ENCODE results near the gene RAP1GAP.

DNA sequence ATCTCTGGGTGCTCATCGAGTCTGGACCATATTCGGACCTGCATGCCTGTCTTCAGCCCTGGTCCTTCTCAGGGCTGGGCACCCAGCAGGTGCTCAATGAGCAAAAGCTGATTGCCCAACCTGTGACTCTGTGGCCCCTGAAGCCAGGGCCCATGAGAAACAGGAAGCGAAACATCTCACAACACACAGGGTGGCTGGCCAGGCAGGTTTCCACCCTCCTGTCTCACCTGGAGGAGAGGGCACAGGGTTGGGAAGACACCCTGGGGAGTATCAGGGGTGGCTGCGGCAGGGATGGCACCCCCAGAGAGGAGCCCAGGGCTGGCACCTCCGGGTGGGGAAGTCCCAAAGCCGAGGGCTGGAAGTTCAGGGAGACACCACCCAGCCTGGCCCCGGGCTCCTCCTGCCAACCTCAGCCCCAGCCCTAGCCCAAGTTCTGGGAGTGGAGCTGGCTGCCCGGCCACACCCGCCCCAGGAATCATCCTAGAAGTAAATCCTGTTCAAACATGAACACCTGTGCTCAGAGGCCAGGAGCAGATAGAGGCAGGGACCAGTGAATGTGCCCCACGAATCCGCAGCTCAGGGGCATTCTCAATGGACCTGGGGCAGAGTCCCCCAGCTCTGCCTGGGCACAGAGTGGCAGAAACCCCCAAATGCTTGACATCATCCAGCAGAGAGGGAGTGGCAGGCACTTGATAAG lies 54.6 kb downstream of the RAP1GAP start:
- TF ChIP-seq, protein P1, sequence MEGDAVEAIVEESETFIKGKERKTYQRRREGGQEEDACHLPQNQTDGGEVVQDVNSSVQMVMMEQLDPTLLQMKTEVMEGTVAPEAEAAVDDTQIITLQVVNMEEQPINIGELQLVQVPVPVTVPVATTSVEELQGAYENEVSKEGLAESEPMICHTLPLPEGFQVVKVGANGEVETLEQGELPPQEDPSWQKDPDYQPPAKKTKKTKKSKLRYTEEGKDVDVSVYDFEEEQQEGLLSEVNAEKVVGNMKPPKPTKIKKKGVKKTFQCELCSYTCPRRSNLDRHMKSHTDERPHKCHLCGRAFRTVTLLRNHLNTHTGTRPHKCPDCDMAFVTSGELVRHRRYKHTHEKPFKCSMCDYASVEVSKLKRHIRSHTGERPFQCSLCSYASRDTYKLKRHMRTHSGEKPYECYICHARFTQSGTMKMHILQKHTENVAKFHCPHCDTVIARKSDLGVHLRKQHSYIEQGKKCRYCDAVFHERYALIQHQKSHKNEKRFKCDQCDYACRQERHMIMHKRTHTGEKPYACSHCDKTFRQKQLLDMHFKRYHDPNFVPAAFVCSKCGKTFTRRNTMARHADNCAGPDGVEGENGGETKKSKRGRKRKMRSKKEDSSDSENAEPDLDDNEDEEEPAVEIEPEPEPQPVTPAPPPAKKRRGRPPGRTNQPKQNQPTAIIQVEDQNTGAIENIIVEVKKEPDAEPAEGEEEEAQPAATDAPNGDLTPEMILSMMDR (IDR thresholded peaks at IDR 0.05): no peak
- no peak for TF ChIP-seq POLR2A (IDR thresholded peaks at IDR 0.05)
